SJSA1 (cell line): ENCODE results near the gene TPGS1. TPM values are rescaled to one million over a fixed set of nuclear protein-coding genes. Genes with fewer than 3 reads are reported as not detected.

Experiments used
- DNase-seq, 2 experiments: peaks; one replicate each; pipeline ENCODE4 v3.0.0-alpha.2; 2015 to 2020; ENCODE audit warnings: low spot score in 2 of 2, low read depth in 1 of 2
- H3K27ac ChIP-seq: fragments of 250-450 bp; sonication (Bioruptor Pico); 2 replicates; pipeline ENCODE4 v1.5.1; 2020; ENCODE audit warnings: mild to moderate bottlenecking, moderate library complexity
- H3K27me3 ChIP-seq: fragments of 250-450 bp; sonication (Bioruptor Pico); replicated peaks from 2 replicates; pipeline ENCODE4 v1.5.1; 2020; ENCODE audit warnings: mild to moderate bottlenecking, moderate library complexity
- H3K36me3 ChIP-seq: fragments of 250-450 bp; sonication (Bioruptor Pico); 2 replicates; pipeline ENCODE4 v1.5.1; 2020; ENCODE audit warnings: mild to moderate bottlenecking
- H3K4me1 ChIP-seq: fragments of 250-450 bp; sonication (Bioruptor Pico); replicated peaks from 2 replicates; pipeline ENCODE4 v1.6.1; 2021; ENCODE audit warnings: mild to moderate bottlenecking
- H3K4me3 ChIP-seq: fragments of 250-450 bp; sonication (Bioruptor Pico); 2 replicates; pipeline ENCODE4 v1.5.1; 2020; ENCODE audit warnings: mild to moderate bottlenecking
- H3K9me3 ChIP-seq: fragments of 250-450 bp; sonication (Bioruptor Pico); replicated peaks from 2 replicates; pipeline ENCODE4 v1.5.1; 2020; ENCODE audit warnings: mild to moderate bottlenecking
- total RNA-seq: library from RNA; depleted of rRNA; stranded (reverse); fragments of >200 nt; shearing (Covaris generic); gene quantifications from 2 replicates; pipeline ENCODE4 v1.2.3, GENCODE V29; 2014

TPGS1 gene
- total RNA-seq, 1 experiment from 2014 or later, result 73.3 TPM

DNA sequence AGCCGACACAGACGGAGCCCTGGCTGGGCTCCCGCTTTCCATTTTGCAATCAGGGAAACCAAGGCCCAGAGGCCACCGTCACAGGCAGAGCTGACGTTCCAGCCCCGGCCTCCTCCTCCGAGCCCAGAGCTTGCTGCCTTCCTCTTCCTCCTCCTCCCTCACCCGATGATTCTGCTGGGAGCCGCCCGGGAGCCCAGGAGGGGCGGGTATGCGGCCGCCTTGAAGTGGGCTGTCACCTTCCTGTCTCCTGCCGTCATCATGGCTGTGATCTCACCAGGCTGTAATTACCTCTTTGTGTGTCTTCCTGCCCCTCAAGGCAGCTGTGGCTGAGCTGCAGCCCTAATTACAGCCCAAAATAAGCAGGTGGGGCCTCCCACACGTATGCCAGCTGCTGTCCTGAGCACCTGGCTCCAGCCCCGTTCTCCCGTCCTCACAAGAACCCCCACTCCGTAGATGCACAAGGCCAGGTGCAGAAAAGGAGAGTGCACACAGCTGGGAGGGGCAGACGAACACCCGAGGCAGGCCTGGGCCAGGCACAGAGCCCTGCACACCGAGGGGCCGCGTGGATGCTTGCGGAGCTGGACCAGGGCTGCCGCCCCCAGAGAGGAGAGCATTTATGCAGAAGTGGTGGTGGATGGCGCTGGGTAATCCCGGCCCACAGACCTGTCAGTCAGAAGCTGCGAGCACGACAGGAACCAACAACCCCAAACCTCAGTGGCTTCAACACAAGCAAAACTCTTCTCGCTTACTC lies 4.0 kb downstream of the TPGS1 start:
- no peak overlapping the region for H3K27ac ChIP-seq
- H3K9me3 ChIP-seq, result no peaks in the 10 kb centered on the region
- no peak overlapping the region for H3K4me3 ChIP-seq
- DNase-seq, result no peak
- no peaks in the 10 kb centered on the region for H3K27me3 ChIP-seq
- H3K4me1 ChIP-seq, result peaks cover 12% of the 10 kb centered on the region
- peaks cover 29% of the 10 kb centered on the region for H3K36me3 ChIP-seq

DNA sequence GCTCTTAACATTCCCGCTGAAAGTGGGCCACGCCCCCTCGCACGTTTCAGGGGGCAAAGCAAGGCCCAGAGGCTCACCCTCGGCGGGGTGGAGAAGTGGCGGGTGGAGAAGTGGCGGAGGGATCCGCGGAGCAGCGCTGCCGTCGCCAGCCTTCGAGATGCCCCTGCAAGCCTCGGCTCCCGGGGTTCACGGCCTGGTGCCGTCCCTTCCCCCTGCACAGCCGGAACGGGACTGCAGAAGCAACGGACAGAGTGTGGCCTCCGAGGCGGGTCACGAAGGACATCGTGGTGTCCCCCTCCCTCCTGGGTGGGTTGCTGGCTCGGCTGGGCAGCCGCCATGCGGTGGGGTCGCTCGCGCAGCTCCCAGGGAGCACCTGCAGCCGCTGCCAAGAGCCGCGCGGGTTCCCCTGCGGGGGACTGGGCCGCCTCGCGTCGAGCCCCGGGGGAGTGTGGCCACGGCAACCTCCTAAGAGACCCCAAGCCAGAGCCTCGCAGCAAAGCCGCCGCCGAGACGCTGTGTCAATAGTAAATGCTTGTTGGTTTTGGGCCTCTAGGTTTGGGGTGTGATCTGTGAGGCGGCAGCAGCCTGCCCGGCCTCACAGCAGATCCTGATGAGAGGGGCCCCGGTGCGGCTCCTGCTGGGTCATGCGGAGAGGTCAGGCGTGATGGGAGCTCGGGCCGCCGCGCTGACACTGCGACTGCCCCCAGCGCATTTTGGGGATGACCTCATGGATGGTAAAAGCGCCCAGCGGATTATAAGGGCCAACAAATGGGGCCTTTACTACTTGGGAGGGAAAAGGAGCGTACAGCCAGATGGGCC lies 5.5 kb downstream of the TPGS1 start:
- DNase-seq, result peak in 1 of 2 experiments; percentile 45
- Histone ChIP-seq H3K27me3 (no peaks in the 10 kb centered on the region), H3K27ac (no peak overlapping the region)

DNA sequence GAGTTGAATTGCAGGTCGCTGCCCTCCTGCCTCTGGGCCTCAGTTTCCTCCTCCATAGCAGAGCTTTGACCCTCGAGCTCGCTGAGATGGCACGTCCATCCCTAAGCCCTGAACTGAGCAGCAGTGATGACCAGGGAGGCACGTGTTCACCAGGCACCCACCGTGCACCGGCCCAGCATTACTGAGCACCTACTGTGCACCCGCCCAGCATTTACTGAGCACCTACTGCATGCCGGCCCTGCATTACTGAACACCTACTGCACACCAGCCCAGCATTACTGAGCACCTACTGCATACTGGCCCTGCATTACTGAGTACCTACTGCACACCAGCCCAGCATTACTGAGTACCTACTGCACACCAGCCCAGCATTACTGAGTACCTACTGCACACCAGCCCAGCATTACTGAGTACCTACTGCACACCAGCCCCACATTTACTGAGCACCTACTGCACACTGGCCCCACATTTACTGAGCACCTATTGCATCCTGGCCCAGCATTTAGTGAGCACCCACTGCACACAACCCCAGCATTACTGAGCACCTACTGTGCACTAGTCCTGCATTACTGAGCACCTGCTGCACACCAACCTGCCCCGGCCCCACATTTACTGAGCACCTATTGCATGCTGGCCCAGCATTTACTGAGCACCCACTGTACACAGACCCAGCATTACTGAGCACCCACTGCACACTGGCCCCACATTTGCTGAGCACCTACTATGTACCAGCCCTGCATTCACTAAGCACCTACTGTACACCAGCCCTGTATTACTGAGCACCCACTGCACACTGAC lies 6.3 kb downstream of the TPGS1 start:
- Histone ChIP-seq H3K27ac (no peak overlapping the region), H3K27me3 (no peaks in the 10 kb centered on the region), H3K4me1 (no peaks in the 10 kb centered on the region; the same call in 1 of the 2 replicates), H3K36me3 (peaks cover 26% of the 10 kb centered on the region), H3K4me3 (no peak overlapping the region), H3K9me3 (no peaks in the 10 kb centered on the region)
- DNase-seq, result no peak

More for the DNA sequence above, 5.5 kb downstream of the TPGS1 start:
- H3K4me1 ChIP-seq, result peaks cover 7% of the 10 kb centered on the region
- H3K36me3 ChIP-seq, result peaks cover 26% of the 10 kb centered on the region
- no peaks in the 10 kb centered on the region for H3K9me3 ChIP-seq
- no peak overlapping the region for H3K4me3 ChIP-seq

DNA sequence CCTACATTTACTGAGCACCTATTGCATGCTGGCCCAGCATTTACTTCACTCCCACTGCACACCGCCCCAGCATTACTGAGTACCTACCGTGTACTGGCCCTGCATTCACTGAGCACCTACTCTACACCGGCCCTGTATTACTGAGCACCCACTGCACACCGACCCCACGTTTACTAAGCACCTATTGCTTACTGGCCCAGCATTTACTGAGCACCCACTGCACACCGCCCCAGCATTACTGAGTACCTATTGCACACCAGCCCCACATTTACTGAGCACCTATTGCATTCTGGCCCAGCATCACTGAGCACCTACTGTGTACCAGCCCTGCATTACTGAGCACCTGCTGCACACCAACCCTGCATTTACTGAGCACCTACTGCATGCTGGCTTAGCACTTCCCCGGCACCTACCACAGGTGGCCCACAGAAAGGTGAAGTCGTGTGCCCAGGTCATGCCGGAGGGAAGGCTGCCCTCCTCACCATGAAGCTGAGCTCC lies 6.9 kb downstream of the TPGS1 start:
- peaks cover 26% of the 10 kb centered on the region for H3K36me3 ChIP-seq
- no peaks in the 10 kb centered on the region for H3K27me3 ChIP-seq
- H3K4me1 ChIP-seq, result no peaks in the 10 kb centered on the region
- no peaks in the 10 kb centered on the region for H3K9me3 ChIP-seq
- DNase-seq, result no peak
- H3K27ac ChIP-seq, result no peak overlapping the region
- H3K4me3 ChIP-seq, result no peak overlapping the region

DNA sequence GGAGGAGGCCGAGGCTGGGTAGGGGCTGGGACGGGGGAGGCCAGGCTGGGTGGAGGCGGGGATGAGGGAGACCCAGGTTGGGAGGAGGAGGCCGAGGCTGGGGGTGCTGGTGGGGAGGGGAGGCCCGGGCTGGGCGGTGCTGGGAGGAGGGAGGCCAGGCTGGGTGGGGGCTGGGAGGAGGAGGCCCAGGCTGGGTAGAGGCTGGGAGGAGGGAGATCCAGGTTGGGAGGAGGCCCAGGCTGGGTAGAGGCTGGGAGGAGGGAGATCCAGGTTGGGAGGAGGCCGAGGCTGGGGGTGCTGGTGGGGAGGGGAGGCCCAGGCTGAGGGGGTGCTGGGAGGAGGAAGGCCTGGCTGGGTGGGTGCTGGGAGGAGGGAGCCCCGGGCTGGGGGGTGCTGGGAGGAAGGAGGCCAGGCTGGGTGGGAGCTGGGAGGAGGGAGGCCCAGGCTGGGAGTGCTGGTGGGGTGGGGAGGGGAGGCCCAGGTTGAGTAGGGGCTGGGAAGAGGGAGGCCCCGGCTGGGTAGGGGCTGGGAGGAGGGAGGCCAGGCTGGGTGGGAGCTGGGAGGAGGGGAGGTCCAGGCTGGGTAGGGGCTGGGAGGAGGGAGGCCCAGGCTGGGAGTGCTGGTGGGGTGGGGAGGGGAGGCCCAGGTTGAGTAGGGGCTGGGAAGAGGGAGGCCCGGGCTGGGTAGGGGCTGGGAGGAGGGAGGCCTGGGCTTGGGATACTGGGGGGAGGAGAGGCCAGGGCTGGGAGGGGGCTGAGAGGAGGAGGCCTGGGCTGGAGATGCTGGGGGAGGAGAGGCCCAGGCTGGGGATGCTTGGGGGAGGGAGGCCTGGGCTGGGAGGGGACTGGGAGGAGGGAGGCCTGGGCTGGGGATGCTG lies 10.7 kb downstream of the TPGS1 start:
- Histone ChIP-seq H3K9me3 (no peaks in the 10 kb centered on the region), H3K4me1 (peaks cover 10% of the 10 kb centered on the region), H3K27ac (no peak overlapping the region), H3K4me3 (no peak overlapping the region), H3K27me3 (no peaks in the 10 kb centered on the region), H3K36me3 (peaks cover 12% of the 10 kb centered on the region)
- DNase-seq, result no peak

DNA sequence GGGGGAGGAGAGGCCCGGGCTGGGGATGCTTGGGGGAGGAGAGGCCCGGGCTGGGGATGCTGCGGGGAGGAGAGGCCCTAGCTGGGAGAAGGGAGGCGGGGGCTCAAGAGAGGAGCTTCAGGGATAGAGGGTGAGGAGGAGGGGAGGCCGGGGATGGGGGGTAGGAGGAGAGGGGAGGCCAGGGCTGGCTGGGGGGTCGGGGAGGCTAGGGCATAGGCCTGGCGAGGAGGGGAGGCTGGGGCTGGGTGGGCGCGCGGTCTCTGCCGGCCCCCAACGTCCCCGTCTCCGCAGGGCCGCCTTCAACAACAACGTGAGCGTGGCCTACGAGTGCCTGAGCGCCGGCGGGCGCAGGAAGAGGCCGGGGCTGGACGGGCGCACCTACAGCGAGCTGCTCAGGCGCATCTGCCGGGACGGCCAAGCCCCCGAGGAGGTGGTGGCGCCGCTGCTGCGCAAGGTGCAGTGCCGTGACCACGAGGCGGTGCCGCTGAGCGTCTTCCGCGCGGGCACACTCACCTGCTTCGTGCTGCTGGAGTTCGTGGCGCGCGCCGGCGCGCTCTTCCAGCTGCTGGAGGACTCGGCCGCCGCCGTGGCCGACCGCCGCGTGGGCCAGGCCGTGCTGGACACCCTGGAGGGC lies 11.4 kb downstream of the TPGS1 start:
- no peak overlapping the region for H3K4me3 ChIP-seq
- DNase-seq, result no peak
- H3K4me1 ChIP-seq, result peaks cover 10% of the 10 kb centered on the region
- no peak overlapping the region for H3K27ac ChIP-seq
- peaks cover 12% of the 10 kb centered on the region for H3K36me3 ChIP-seq
- H3K9me3 ChIP-seq, result no peaks in the 10 kb centered on the region
- H3K27me3 ChIP-seq, result no peaks in the 10 kb centered on the region

DNA sequence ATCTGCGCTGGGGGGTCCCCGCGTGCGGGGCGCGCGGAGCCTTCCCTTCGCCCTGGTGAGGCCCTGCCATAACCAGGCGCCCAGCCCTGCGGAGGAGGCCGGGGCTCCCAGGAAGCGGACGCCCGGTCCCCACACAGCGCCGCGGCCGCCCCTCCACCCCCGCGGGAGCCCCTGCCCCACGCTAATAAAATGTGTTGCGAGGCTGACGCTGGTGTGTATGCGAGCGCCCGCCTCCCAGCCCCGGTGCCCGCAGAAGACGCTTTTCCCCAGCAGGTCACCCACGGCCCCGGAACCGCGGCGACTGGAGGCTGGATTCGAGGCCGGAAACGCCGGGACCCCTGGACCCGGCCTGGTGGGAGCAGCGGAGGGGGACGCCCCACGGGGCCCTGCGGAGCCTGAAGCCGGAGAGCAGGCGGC lies 12.2 kb downstream of the TPGS1 start:
- H3K4me1 ChIP-seq, result peaks cover 16% of the 10 kb centered on the region
- H3K36me3 ChIP-seq, result peaks cover 4% of the 10 kb centered on the region; the same call in 1 of the 2 replicates
- H3K27ac ChIP-seq, result no peak overlapping the region
- no peaks in the 10 kb centered on the region for H3K9me3 ChIP-seq
- no peak overlapping the region for H3K4me3 ChIP-seq
- H3K27me3 ChIP-seq, result no peaks in the 10 kb centered on the region
- DNase-seq, result no peak

DNA sequence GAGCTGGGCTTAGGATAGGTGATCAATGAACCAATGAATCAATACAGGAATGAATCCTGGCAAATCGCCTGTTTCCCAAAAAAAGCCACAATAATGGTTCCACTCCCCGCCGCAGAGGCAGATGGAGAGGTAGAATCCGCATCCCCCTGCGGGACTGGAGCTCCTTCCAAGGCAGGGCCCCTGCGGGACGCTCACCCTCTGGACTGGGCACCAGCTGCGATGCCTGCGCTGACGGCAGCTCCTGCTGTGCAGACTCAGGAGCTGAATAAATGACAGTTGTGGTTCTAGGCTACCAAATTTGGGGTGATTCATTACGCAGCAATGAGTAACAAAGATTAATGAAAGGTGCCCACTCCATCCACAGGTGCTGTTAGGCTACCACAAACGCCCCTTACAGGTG lies 15.4 kb downstream of the TPGS1 start:
- Histone ChIP-seq H3K4me3 (no peak overlapping the region), H3K27ac (no peak overlapping the region), H3K4me1 (peaks cover 16% of the 10 kb centered on the region), H3K27me3 (no peaks in the 10 kb centered on the region), H3K9me3 (no peaks in the 10 kb centered on the region), H3K36me3 (0 out of 2 replicates have a peak, but pooled peaks cover 3% of the 10 kb centered on the region)
- no peak for DNase-seq

DNA sequence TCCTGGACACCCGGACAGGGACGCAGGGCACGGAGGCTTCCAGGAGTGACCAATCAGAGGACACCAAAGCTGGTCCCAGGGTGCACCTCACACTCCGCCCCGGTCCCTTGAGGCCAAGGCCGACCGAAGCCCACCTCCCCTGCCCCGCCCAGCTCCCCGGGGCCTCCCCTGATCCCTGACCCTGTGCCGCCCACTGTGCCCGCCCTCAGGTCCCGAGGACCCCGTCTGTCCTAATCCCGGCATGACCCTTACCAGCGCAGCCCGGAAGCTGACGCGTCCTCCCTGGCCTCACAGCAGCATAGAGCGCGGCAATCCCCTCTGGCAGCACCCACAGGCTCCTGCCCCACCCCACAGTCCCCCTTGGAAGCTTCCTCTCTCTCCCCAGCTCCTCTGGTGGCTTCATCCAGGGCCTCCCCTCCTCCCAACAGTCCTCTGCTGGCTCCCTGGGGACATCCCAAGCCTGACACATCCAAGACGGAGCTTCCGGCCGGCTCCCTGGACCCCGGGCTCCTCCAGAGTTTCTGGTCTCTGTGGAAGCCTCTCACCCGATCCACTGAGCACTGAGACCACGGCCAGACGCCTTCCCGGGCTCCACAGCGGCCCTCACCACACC lies 16.9 kb downstream of the TPGS1 start:
- Histone ChIP-seq H3K36me3 (0 out of 2 replicates have a peak, but pooled peaks cover 3% of the 10 kb centered on the region), H3K4me1 (peaks cover 16% of the 10 kb centered on the region), H3K27ac (no peak overlapping the region), H3K27me3 (no peaks in the 10 kb centered on the region), H3K9me3 (no peaks in the 10 kb centered on the region), H3K4me3 (no peak overlapping the region)
- DNase-seq, result peak; percentile 44 to 77

DNA sequence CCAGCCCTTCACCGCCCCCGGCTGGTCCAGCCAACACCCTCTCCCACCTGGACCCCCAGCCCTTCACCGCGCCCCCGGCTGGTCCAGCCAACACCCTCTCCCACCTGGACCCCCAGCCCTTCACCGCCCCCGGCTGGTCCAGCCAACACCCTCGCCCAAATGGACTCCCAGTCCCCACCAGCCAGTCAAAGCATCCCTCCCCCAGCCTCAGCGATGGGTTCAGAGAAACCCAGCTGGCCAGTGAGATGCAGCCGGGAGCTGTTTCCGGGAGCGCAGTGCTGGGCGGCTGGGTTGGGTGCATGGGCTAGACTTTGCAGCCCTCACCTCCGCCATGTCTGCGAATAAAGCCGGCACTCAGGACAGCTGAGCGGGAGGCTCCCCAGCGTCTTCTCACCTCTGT lies 17.7 kb downstream of the TPGS1 start:
- Histone ChIP-seq H3K36me3 (no peaks in the 10 kb centered on the region), H3K27ac (no peak overlapping the region), H3K4me1 (peaks cover 16% of the 10 kb centered on the region), H3K27me3 (no peaks in the 10 kb centered on the region), H3K9me3 (no peaks in the 10 kb centered on the region), H3K4me3 (no peak overlapping the region)
- no peak for DNase-seq

DNA sequence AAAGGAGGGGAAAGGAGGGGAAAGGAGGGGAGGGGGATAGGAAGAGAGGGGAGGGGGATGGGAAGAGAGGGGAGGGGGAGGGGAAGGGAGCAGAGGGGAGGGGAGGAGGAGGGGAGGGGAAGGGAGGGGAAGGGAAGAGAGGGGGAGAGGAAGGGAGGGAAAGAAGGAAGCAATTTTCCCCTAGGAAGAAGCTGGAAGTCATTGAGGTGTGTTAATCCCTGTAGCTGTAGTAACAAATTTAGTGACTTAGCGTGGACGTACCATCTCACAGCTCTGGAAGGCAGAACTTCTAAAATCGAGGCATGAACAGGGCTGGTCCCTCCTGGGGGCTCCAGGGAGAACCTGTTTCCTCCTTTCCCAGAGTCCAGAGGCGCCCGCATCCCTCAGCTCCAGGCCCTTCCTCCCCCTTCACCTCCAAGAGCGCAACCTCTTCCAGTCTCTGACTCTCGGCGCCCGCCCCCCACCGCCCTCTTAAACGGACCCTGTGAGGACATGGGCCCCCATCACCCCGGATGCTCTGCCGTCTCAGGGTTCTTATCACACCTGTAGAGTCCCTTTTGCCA lies 18.6 kb downstream of the TPGS1 start:
- Histone ChIP-seq H3K9me3 (no peaks in the 10 kb centered on the region), H3K27ac (no peak overlapping the region), H3K4me1 (peaks cover 21% of the 10 kb centered on the region), H3K36me3 (no peaks in the 10 kb centered on the region; the same call in 1 of the 2 replicates), H3K4me3 (no peak overlapping the region), H3K27me3 (no peaks in the 10 kb centered on the region)
- DNase-seq, result no peak
